ENCODE data around the gene ATP8B3.

GRCh38 chr19:1843646-1844394 is 31.7 kb upstream of the ATP8B3 start:
- TF ChIP-seq CTCF (IDR thresholded peaks at IDR 0.05) (no peak), CHD2 (IDR thresholded peaks at IDR 0.05; ENCODE audit: low read length, partially characterized antibody) (no peak), EP300 (IDR thresholded peaks at IDR 0.05) (no peak)
